Epithelial cell of esophagus (primary cell): ENCODE results near the gene LRRK1.
A peak's percentile ranks its signal among the peaks of the same experiment; 100 is the strongest.

Source experiments
- DNase-seq: peaks from one replicate; pipeline ENCODE4 v3.0.0; 2010; ENCODE audit warnings: low read depth
- H3K4me3 ChIP-seq: 2 replicates; pipeline ENCODE4 v1.5.1; 2011; ENCODE audit warnings: mild to moderate bottlenecking, low read length, control low read depth
- TF ChIP-seq, protein P1 (sequence below): IDR thresholded peaks from 2 replicates; pipeline ENCODE4 v1.5.1; 2011; ENCODE audit warnings: low read depth, mild to moderate bottlenecking, low read length, control low read depth, inconsistent platforms; ENCODE audit not compliant: insufficient read depth; ENCODE audit errors: missing control alignments

The LRRK1 gene

DNA sequence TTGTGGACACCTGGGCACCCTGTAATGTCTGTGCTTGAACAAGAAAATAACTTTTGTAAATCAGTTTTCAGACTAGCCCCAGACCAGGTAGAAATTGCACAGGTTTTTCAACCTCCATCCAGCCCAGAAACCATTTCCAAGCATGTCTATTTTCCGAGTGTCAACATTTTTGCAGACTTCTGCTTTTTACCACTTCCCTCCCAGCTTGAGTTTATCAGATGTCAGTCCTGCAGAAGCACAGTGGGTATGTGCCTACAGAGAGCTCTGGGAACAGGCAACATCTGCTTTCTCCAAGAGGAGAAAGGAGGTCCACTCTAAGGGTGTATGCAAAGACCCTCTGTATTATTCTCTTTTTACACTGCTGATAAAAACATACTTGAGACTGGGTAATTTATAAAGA lies 83.9 kb downstream of the LRRK1 start:
- TF ChIP-seq, protein P1, sequence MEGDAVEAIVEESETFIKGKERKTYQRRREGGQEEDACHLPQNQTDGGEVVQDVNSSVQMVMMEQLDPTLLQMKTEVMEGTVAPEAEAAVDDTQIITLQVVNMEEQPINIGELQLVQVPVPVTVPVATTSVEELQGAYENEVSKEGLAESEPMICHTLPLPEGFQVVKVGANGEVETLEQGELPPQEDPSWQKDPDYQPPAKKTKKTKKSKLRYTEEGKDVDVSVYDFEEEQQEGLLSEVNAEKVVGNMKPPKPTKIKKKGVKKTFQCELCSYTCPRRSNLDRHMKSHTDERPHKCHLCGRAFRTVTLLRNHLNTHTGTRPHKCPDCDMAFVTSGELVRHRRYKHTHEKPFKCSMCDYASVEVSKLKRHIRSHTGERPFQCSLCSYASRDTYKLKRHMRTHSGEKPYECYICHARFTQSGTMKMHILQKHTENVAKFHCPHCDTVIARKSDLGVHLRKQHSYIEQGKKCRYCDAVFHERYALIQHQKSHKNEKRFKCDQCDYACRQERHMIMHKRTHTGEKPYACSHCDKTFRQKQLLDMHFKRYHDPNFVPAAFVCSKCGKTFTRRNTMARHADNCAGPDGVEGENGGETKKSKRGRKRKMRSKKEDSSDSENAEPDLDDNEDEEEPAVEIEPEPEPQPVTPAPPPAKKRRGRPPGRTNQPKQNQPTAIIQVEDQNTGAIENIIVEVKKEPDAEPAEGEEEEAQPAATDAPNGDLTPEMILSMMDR: no peak

DNA sequence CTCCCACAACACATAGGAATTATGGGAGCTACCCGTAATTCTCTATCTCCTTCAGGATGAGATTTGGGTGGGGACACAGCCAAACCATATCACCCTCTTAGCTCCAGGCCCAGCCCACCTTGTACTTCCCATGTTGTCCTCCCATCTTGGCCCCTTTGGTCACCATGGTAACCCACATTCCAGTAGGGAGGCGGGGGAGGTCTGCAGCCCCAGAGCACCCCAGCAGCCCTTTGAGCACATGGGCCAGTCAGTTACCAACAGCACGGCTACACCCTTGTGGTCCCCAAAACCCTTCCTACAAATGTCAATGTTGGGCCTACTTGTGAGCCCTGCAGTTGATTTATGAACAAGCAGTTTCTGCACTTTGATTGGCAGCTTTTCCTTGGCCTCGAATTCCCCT lies 84.5 kb downstream of the LRRK1 start:
- H3K4me3 ChIP-seq: no peak overlapping the region
- no peak for DNase-seq
- TF ChIP-seq, protein P1: no peak

More for the DNA sequence above, 83.9 kb downstream of the LRRK1 start:
- H3K4me3 ChIP-seq: no peak overlapping the region
- no peak for DNase-seq

DNA sequence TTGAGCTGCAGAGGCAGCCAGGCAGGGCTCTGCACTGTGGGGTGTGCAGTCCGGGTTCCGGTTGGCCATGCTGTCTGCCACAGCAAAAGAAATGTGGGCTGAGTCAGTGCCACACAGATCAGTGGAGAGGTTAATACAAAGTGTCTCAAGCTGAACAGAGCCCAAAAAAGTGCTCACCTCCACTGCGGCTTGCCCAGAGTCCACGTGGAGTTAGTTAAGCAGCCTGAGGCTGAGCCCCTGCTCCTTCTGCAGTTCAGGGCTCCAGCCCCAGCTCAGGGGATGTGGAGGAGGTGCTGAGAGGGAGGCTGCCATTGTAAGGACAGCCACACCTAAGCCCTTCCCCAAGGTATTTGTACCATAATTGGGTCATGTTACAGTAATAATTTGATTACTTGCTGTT lies 85.3 kb downstream of the LRRK1 start:
- TF ChIP-seq, protein P1: no peak
- H3K4me3 ChIP-seq: no peak overlapping the region
- no peak for DNase-seq

DNA sequence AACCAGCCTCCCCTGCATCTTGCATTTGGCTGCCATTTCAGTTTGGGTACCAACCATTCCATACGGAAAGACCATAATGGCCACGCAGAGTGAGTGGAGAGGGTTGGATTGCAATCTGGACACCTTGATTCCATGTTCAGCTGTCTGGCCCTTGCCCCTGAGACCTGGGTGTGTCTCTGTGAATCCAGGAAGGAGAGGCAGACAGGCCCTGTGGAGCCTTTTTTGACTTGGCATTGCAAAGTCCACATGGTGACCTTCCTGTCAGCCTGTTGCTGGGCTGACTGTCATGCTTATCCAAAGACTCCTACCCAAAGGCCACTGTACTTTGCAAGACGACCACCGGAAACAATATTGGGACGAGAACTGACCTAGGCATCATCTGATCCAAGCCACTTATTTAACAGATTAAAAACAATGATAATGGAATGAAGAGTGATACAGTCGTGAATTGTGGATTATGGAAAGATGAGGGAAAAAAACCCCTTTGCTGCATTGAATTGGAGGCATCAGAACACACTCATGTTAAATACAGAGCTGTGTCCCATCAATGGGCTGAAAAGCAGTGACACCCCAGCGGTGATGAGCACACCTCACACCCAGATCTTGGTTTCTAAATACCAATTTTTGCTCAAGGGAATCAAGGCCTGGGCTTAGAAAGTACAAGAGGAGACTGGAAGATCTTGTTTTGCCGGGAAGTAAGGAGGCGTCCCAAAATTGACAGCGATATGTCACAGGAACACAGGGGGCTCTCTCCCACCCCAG lies 86.0 kb downstream of the LRRK1 start:
- H3K4me3 ChIP-seq: no peak overlapping the region
- no peak for DNase-seq
- TF ChIP-seq, protein P1: no peak

DNA sequence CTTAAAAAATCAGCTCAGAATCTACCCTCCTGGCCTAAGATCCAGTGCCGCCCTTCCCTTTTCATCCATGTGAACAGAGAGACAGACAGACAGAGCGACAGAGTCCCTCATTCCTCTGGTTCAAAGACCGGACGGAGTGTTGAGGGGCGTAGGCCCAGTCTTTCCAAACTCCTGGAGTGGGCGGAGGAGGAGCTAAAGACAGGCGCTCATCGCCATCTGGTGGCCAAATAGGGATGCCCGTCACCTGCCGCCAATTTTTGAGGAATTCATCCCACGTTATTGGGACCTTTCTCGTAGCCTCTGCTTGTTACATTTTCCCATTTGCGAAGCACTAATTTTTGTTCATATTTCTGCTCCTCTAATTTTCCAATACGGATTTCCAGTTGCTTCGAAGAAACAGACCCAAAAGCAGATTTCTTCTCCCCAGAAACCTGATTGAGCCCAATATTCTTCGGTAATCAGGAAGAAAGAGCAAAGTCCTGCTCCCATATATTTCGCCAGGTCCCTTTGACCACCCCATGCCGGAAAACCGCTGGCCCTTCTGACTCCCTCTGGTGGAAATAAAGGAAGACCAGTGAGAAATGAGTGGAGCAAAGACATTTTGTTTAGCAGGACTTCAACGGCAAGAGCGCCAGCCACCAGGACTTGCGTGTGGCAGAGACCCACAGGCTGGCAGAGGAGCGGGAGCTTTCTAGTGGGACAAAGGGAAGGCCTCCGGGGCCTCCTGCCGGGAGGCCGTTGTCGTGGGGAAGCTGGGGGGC lies 88.0 kb downstream of the LRRK1 start:
- H3K4me3 ChIP-seq: no peak overlapping the region
- DNase-seq: peak; percentile 82
- TF ChIP-seq, protein P1: peak; percentile 95

DNA sequence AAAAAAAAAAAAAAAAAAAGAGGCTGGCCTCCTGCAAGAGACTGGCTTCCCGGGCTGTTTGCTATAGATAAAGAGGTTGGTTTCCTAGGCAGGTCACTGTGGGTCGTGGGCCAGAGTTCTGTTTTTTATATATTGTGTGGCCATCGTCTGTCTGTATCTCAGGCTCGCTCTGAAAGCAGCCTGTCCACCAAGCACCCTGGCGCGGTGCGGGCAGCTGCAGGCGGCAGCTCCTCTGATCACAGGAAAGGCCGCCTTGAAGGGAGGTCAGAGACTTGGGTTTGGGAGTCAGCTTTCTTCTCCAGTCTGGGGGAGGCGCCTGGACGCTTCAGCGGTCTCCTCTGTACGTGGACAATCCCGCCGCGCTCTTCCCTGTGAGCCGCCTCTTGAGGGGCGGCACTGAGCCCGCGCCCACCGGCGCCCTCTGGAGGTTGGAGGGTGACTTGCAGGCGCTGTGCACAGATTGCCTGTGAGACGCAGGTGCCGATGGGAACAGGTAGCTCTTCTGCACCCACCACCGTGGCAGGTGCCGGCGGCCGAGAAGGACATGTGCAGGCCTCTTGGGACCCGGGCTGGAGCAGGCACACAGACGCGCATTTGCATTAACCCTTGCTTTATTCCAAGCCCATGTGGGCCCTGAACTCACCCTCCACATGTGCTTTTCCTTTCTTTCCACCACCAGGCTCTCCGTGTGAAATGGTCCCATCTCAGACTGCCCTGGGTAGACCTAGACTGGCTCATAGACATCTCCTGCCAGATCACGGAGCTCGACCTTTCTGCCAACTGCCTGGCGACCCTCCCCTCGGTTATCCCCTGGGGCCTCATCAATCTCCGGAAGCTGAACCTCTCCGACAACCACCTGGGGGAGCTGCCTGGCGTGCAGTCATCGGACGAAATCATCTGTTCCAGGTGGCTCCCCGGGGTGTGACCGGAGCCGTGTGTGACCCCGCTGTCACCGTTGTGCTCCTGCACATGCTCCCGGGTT lies 89.3 kb downstream of the LRRK1 start:
- DNase-seq: peak; percentile 79
- TF ChIP-seq, protein P1: peak; percentile 97

More for the DNA sequence above, 89.3 kb downstream of the LRRK1 start:
- H3K4me3 ChIP-seq: peak overlapping the region; percentile 70
